Fibroblast of skin of scalp (primary cell): ENCODE data around the gene VANGL2.
"Not testable (repeated sequence)": the region's sequence is repeated elsewhere in the genome, so short reads cannot be mapped to it uniquely, and the experiment has no call there.

ENCODE experiments used
- DNase-seq: peaks from one replicate; pipeline ENCODE4 v3.0.0-alpha.2; 2013

Gene VANGL2

GRCh38 chr1:160370561-160371345 lies 29.6 kb upstream of the VANGL2 start:
- DNase-seq: no peak

GRCh38 chr1:160371346-160371631 lies 29.1 kb upstream of the VANGL2 start:
- DNase-seq: no peak

DNA sequence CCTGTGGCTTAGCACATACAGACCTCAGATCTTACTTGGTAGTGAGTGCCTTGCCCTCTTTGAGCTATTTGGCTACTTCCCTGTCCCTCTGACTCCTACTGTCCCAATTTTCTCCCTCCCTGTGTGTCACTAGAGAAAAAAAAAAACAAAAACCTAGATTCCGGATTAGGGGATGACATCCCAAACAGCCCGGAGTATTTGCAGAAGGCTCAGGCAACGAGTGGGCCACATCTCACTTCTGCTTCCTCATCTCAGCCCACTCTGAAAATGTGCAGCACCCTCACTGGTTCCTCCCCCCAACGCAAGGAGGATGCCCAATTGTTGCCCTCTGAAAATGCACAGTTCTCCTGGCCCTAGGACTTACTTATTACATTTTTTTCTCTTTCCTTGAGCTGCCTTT lies 28.6 kb upstream of the VANGL2 start:
- no peak for DNase-seq

GRCh38 chr1:160373696-160374095 lies 26.7 kb upstream of the VANGL2 start:
- no peak for DNase-seq

DNA sequence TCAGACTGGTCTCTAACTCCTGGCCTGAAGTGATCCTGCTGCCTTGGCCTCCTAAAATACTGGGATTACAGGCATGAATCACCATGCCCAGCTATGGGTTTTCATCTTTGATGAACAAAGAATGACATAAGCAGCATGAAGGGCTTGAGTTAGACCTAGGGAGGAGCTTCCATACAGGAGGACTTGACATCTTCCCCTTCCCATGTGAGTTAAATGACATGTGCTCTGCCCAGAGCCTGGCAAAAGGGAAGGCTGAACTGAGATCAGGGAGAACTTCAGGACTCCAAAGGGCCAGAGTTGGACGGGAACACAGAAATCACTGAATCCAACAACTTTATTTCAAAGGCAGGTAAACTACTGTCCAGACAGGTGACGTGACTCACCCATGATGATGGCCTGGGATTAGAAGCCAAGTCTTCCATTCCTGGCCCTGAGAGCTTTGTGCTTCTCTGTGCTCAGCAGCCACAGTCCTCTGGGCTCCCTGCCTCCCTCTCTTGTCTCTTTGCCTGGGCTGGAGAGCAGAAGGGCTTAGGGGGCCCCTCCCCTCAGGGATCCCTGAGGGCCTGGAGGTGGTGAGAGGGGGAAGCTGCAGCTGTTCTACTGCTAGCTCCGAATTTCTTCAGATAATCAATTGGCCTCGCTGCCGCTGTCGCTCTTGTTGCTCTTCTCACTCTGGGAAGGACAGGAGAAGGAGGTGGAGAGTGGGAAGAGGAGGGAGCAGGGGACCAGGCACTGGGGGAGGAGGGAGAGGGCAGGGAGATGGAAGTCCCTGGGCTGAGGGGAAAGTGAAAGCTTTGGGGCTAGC lies 25.9 kb upstream of the VANGL2 start:
- DNase-seq: no peak

DNA sequence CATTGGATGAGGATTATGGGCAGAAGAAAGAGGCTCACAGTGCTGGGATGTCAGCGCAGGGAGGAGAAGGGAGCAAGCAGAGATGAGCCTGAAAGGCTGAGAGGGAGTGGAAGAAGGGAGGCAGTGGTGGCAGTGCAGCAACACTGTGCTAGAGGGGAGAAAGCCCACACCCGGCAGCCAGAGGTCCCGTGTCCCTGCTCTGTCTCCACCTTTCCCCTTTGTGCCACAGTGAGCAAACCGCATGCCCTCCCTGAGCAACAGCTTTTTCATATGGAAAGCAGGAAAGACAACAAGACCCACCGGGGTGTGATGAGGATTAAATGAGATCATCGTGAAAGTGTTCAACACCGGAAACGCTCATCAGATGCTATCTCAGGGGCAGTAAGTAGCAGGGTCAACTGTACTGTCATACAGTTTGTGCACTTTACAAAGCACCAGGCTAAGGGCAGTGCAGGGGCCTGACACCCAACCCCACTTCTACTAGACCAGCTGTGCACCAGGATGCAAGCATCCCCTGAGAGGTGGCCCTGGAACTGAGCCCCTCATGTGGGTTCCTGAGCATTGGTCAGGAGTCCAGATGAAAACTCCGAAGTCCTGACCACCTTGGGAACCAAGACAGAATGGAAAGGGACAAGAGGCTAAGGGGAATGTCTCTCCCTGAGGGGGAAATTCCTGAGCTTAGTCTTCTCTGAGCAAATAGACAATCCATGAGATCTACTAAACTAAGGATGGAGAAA lies 24.4 kb upstream of the VANGL2 start:
- DNase-seq: peak; percentile 61

DNA sequence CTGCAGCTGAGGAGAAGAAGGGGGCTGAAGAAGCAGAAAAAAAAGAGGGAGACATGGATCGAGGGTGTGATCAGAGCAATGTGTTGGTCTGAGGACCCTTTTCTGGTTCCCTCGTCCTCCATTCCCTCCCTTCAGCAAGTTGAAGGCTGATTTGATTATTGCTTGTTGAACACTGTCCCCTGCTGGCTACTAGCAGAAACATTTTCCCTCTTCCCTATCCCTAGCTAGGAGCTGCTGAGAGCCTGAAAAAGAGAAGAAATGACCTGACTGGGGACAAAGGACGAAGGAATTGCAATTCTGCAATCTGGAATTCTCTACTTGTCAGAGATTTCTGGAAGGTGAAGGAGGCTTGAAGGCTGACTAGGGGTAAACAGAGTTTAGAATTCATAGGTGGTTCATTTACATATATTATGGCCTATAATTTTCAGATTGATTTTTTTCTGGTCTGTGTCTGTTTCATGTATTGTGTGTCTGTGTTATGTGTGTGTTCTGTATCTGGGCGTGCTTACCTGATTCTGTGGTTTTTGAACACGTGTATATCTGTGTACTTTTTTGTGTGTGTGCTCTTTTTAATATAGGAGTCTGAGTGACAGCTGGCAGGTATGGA lies 23.7 kb upstream of the VANGL2 start:
- peak; percentile 71 for DNase-seq

DNA sequence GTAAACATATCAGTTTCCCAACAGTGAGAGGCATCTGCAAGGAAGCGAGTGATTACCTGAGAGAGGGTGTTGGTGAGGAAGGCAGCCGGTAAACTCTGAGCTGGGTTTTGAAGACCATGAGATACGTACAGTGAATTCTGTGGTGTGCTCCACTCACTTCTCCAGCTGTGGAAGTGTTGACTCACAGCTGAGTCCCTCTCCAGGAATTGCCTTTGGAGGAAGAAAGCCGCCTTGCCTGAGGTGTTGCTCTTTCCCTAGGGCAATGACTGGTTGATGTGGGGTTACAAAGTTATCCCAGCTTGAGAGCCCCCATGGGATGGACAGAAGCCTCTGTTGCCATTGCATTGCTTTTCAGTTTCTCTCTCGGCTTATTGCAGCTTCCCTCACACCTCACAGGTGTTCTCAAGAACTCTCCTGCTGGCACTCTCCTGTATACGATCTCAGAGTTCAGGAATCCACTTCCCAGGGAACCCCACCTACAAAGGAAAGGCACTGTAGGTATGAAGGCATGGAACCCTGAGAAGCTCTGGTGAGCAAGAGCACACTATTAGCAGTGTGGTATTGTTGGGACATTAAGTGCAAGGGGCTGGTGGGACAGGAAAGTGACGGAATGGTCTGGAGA lies 22.7 kb upstream of the VANGL2 start:
- DNase-seq: peak; percentile 72

DNA sequence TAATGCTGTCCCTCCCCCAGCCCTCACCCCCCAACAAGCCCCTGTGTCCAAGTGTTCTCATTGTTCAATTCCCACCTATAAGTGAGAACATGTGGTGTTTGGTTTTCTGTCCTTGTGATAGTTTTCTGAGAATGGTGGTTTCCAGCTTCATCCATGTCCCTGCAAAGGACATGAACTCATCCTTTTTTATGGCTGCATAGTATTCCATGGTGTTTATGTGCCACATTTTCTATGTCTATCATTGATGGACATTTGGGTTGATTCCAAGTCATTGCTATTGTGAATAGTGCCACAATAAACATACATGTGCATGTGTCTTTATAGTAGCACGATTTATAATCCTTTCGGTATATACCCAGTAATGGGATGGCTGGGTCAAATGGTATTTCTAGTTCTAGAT lies 15.6 kb upstream of the VANGL2 start:
- not testable (repeated sequence) for DNase-seq

DNA sequence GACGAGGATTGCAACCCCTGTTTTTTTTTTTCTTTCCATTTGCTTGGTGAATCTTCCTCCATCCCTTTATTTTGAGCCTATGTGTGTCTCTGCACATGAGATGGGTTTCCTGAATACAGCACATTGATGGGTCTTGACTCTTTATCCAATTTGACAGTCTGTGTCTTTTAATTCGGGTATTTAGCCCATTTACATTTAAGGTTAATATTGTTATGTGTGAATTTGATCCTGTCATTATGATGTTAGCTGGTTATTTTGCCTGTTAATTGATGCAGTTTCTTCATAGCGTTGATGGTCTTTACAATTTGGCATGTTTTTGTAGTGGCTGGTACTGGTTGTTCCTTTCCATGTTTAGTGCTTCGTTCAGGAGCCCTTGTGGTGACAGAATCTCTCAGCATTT lies 12.0 kb upstream of the VANGL2 start:
- not testable (repeated sequence) for DNase-seq

GRCh38 chr1:160394673-160395072 lies 5.7 kb upstream of the VANGL2 start:
- DNase-seq: no peak

DNA sequence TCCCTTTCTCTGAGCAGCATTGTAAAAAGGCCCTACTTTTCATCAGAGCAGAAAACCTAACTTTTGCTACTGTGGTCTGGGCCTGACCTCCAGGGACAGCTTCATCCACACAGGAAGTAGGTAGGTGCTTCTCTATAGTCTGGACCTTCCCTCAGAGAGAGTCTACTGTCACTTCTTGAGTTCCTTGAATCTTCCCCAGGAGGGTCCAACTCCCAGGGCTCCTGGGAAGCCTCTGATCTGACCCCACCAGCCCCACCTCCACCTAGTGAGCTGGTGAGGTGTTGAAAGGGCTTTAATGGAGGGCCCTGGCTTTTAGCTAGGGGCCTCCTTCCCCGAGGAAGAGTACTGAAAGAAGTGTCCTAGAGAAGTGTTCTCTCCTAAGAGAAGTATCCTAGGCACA lies 2.7 kb upstream of the VANGL2 start:
- DNase-seq: no peak

GRCh38 chr1:160398823-160399222 lies 1.5 kb upstream of the VANGL2 start:
- DNase-seq: no peak

DNA sequence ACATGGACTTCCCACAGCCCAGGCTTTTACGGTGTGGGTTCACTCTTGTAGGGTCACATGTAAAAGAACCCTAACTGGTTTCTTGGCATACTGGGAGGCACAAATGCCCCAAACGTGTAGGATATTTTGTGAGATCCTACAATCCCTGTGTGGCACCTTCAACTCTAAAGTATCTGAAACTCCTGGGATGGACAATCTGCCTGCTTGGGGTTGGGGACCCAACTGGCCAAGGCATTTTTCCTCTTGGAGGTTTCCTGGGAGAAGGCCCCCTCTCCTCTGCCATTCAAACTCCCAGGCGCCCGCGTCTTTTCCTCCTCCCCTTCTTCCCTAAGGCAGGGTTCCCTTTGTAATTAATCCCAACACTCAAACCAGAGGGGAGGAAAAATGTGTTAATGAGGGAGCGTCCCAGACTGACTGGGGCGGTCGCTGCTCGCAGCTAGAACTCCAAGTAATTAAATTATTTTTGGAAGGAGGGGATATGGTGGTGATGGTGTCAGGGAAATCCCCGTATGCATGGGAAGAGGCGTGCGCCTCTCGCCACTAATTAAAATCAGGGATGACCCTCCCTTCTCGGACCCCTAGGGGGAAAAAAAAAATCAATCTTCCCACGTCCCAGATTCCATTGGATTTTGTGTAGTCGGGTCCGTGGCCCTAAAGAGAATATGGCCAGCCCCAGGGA lies 681 bp upstream of the VANGL2 start:
- peak; percentile 50 for DNase-seq

- no peak for DNase-seq
Measured at GRCh38 chr1:160400646-160401486, 502 bp downstream of the VANGL2 start.

GRCh38 chr1:160401487-160401805 lies 1.1 kb downstream of the VANGL2 start:
- no peak for DNase-seq

- DNase-seq: no peak
Measured at GRCh38 chr1:160402001-160402795, 1.8 kb downstream of the VANGL2 start.

- no peak for DNase-seq
Measured at GRCh38 chr1:160403244-160403643, 2.9 kb downstream of the VANGL2 start.

GRCh38 chr1:160404094-160404493 lies 3.7 kb downstream of the VANGL2 start:
- no peak for DNase-seq

DNA sequence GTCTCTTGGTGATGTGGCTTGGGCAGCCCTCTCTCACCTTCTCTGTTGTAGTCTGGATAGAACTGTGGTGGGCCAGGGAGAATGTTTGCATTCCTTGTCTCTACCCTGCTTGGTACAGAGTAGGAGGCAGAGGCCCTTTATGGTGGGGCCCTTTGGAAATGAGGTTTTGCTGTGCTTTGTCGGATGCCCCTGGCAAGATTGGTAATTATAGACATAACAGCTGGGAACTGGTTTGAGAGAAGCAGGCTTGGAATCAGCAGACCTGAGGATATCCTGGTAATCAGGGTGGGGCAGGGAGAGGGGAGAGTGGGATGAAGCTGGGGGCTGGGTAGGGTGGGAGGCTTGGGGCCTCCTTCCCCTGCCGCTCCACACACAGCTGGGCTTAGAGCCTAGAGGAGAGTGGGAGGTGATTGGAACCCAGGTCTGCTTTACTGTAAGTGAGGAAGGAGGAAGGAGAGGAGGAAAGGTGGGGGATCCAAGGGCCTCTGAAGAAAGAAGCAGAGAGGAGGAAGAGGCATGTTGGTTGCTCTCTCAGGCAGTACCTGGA lies 5.0 kb downstream of the VANGL2 start:
- DNase-seq: no peak
